HG02759 (cell line): Measurements from ENCODE around the gene CPE.

Experiments used
- ATAC-seq: cut with Tn5 transposase; IDR thresholded peaks from one replicate; pipeline ENCODE4 v1.9.1; 2021; ENCODE audit warnings: mild to moderate bottlenecking, moderate library complexity; ENCODE audit not compliant: unreplicated experiment

The CPE gene

GRCh38 chr4:165364452-165365080 is 14.2 kb upstream of the CPE start:
- no peak for ATAC-seq

DNA sequence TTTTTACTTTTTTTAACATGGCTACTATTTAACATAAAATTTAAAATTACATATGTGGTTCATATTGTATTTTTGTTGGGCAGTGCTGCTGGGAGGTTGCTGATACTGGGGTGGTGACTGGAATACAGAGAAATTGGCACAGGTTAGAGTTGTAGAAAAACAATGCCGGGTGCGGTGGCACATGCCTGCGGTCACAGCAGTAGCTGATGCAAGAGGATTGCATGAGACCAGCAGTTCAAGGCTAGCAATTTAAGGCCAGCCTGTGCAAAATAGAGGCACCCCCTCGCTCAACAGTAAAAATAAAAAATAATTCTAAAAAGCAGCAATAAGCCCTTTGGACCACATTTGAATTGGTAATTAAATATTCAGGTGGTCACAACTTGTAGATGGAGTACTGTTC is 11.8 kb upstream of the CPE start:
- ATAC-seq, result no peak

GRCh38 chr4:165368114-165368513 is 10.7 kb upstream of the CPE start:
- no peak for ATAC-seq

DNA sequence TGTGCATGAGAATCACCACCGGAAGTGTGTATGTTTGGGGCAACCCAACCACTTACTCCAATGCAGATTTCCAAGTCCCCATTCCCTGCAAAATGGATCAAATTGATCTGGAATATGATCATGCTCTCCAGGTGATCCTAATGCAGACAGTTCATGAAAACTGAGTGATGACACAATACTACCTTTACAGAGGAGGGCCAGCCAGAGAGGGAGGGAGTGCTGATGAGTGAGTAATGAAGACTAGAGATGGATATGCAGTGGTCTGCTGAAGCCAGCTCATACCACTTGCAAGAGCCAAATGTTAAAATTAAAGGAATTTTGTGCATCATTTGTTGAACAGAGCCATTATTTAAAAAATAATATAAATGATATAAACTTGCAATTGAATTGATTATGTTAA is 10.2 kb upstream of the CPE start:
- ATAC-seq, result no peak

DNA sequence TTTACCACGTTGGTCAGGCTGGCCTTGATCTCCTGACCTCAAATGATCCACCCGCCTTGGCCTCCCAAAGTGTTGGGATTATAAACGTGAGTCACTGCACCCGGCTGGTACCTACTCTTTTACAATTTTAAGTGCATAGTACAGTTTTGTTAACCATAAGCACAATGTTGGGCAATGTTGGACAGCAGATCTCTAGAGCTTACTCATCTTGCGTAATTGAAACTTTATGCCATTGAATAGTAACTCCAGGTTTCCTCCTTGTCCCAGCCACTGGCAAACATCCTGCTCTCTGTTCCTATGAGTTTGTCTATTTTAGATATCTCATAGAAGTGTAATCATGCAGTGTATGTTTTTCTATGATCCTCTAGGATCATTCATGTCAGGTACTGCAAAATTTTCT is 9.3 kb upstream of the CPE start:
- no peak for ATAC-seq

- ATAC-seq, result no peak
These were observed 8.3 kb upstream of the CPE start for GRCh38 chr4:165370530-165370929.

DNA sequence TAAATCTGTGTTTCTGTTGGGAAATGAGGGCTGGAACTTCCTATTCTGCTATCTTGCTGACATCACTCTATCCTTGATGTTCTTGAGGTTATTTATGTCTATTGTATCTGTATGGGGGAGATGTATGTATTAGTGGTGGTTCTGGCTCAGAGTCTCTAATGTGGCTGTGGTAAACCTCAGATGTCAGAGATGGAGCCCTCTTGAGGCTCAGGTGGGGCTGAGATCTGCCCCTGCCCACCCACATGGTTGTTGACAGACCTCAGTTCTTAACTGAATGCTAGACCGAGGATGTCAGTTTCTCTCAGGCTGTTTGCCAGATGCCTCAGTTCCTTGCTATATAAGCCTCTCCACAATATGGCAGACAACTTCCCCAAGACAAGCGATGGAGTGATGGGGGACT is 3.3 kb upstream of the CPE start:
- ATAC-seq, result no peak

GRCh38 chr4:165378398-165378744 is 437 bp upstream of the CPE start:
- no peak for ATAC-seq

DNA sequence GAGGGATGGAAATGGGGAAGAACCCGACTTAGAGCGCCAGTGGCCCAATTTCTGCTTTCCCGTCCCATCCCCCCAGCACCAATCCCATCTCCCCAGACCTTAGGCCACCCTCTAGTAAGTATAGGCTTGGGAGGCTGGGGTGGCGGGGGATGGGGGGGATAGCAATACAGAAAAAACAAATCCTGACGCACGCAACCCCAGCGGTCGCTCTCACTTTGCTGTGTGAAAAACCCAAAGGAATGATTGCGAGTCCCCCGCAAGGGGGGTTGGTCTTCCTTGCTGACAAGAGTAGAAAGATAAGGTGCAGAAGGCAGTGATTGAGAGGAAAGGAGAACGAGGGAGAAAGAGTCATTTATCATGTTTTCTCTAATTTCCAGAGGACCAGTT is 863 bp downstream of the CPE start:
- no peak for ATAC-seq

DNA sequence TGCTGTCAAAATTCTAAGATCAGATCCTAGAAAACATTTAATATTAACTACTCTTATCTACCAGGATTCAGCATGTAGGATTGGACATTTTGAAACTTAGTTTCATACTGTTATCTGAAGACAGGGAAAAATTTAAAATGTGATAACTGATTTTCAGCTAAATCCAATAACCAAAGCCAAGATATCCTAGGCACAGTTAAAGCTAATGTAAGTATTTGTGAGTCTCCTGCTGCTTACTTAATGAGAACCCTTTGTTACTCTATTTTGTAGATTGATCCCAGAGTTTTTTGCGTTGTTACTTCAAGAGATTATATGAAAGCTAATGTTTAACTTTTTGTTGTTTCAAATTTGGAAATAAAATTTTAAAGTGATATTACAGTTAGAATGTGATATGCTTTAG is 2.0 kb downstream of the CPE start:
- ATAC-seq, result no peak

GRCh38 chr4:165381821-165382373 is 3.1 kb downstream of the CPE start:
- no peak for ATAC-seq

DNA sequence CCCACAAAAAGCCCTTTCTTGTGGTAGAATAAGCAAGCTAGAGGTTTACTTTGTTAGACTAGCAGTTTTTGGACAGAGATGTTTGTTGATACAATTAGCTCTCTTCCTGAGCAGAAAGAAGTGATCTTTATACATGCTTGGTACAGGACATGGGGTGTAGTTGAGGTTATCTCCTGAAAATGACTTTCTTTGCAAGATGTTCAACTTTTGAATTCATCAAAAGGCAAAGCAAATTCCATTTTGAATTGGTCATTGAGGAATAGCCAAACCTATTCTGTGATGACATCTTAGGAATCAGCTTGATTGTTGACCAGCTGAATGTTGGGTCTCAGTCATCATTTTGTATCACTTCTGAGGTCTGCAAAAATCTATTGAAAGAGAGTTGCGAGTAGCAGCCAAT is 3.8 kb downstream of the CPE start:
- no peak for ATAC-seq

- ATAC-seq, result no peak
These were observed 4.8 kb downstream of the CPE start for GRCh38 chr4:165383591-165384073.

- no peak for ATAC-seq
These were observed 5.4 kb downstream of the CPE start for GRCh38 chr4:165384186-165384585.

- no peak for ATAC-seq
These were observed 5.8 kb downstream of the CPE start for GRCh38 chr4:165384598-165384997.

GRCh38 chr4:165385126-165385525 is 6.3 kb downstream of the CPE start:
- ATAC-seq, result no peak

GRCh38 chr4:165386328-165386727 is 7.5 kb downstream of the CPE start:
- no peak for ATAC-seq

GRCh38 chr4:165388756-165389155 is 9.9 kb downstream of the CPE start:
- ATAC-seq, result no peak

DNA sequence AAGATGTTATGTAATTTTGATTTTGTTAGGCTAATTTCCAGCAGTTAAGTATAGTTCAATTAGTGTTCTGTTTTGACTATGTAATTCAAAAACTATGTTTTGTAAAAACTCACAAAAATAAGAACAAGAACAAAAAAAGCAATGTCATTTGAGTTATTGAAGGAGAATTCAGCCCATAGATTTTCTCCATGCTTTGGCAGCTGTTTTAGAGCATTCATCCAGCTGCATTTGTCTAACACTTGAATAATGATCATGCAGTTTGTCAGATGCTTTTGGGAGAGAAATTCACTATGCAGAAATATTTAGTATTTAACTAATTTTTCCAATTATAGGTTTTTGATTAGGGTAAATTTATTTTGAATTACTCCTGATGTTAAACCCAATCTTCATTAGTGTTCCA is 14.2 kb downstream of the CPE start:
- no peak for ATAC-seq

DNA sequence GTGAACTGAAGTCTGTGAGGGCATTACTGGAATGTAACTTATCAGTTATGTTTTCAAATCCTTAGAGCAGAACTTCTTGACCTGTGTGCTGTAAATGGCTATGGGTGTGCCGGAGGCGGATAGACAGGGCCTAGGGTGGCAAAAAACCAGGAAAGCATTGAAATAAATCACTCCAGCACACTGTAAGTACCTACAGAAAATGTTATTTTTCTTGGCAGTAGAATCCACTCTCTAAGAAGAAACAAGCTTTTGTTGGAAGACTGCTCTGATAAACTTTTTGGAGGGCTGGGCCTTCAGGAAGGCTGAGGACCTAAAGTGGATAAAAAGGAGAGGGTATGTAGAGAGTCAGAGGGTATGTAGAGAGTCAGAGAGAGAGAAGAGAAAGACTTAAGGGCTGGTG is 14.9 kb downstream of the CPE start:
- no peak for ATAC-seq

DNA sequence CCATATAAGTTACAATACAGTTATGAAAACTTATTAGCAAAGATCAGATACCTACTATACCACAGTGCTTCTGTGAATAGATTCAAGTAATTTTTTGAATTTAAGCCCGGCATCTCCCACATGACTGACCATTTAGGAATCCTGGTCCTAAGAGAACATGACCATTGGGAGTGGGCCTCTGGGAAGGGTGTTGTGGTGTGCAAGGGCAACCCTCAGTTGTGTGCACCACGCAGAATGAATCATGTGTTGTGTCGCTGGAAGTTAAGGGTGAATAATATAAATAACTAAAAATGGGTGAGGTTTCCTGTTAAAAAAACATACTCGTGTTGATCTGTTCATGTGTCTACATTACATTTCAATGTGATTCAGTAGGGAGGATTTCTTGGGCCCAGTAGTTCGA is 15.5 kb downstream of the CPE start:
- no peak for ATAC-seq

GRCh38 chr4:165398570-165398969 is 19.8 kb downstream of the CPE start:
- ATAC-seq, result no peak

DNA sequence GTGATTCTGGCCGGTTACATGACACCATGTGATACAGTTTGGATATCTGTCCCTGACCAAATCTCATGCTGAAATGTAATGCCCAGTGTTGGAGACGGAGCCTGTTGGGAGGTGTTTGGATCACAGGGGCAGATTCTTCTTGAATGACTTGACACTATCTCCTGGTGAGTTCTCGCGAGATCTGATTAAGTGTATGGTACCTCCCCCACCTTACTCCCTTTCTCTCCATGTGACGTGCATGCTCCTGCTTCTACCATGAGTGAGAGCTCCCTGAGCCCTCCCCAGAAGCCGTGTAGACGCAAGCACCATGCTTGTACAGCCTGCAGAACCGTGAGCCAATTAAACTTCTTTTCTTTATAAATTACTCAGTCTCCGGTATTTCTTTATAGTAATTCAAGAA is 23.6 kb downstream of the CPE start:
- ATAC-seq, result no peak
